ENCODE measurements around the gene PRR19. TPM values are rescaled to one million over a fixed set of nuclear protein-coding genes. Genes with fewer than 3 reads are reported as not detected.

PRR19 gene
- total and polyA plus RNA-seq, 2 donors (not counting 1 experiment from before 2014, with no cell fraction given): 0.39 to 0.54 TPM

GRCh38 chr19:42328106-42328505 is 26.2 kb downstream of the PRR19 start:
- H3K79me2 ChIP-seq (ENCODE audit: control insufficient read depth, insufficient read depth, low read length): peaks cover 44% of the 10 kb centered on the region

GRCh38 chr19:42328854-42329253 is 26.9 kb downstream of the PRR19 start:
- no peak overlapping the region for H3K27ac Mint-ChIP-seq
- no peaks in the 10 kb centered on the region for H3K36me3 ChIP-seq (replicated peaks in 1 of 2; ENCODE audit: control extremely low read depth in 1 of 2, control insufficient read depth in 1 of 2, extremely low read depth in 1 of 2, insufficient read depth in 2 of 2, low read length in 1 of 2)
- no peak overlapping the region for H3K4me3 ChIP-seq (ENCODE audit: control extremely low read depth in 1 of 5, extremely low read depth in 1 of 5, insufficient read depth in 1 of 5, low read depth in 2 of 5, low read length in 4 of 5)
- peaks cover 6% of the 10 kb centered on the region for H3K27me3 Mint-ChIP-seq
- H3K4me2 ChIP-seq (replicated peaks; ENCODE audit: low read depth, low read length, poor library complexity, severe bottlenecking): no peak overlapping the region
- 89% methylated on average over 2 of the region's 2 CpGs for WGBS (ENCODE audit: insufficient coverage)
- TF ChIP-seq CTCF (IDR thresholded peaks at IDR 0.05) (no peak), EZH2 (IDR thresholded peaks at IDR 0.05; ENCODE audit: borderline replicate concordance, insufficient read depth, low read depth, low read length, poor library complexity, severe bottlenecking) (no peak)
- H3K9me3 ChIP-seq (ENCODE audit: control extremely low read depth in 1 of 3, control insufficient read depth in 2 of 3, insufficient read depth in 1 of 3, low read length in 2 of 3): no peaks in the 10 kb centered on the region
- H3K79me2 ChIP-seq (ENCODE audit: control insufficient read depth, insufficient read depth, low read length): peaks cover 44% of the 10 kb centered on the region
- no peak overlapping the region for H3K27ac ChIP-seq (ENCODE audit: low read length in 2 of 2)
- DNase-seq (no peak), ATAC-seq (ENCODE audit: low read depth) (no peak)
- peaks cover 21 to 31% of the 10 kb centered on the region in 2 donors for H3K4me1 ChIP-seq (ENCODE audit: control insufficient read depth in 2 of 2, insufficient read depth in 2 of 2, low read length in 2 of 2)
- intact Hi-C loops (cut with micrococcal nuclease): no loop called here
- POLR2A ChIA-PET: interaction anchor here (0.6 kb wide), 1 partner anchor 70 kb away, joined by 4 read pairs; no protein-coding TSS in a partner anchor
- H3K27me3 ChIP-seq (replicated peaks in 1 of 4; ENCODE audit: control extremely low read depth in 1 of 4, control insufficient read depth in 3 of 4, insufficient read depth in 4 of 4, low read length in 3 of 4): peaks cover 0 to 8% (median 0%) of the 10 kb centered on the region in 4 experiments
- peaks cover 22% of the 10 kb centered on the region for H3K4me1 Mint-ChIP-seq
- H2AFZ ChIP-seq (ENCODE audit: insufficient read depth, low read depth, low read length, poor library complexity, severe bottlenecking): no peak overlapping the region
- H3K9ac ChIP-seq (ENCODE audit: low read length): no peak overlapping the region
- H3K9me3 Mint-ChIP-seq (ENCODE audit: insufficient read depth): no peaks in the 10 kb centered on the region
- no peaks in the 10 kb centered on the region for H4K20me1 ChIP-seq (ENCODE audit: control insufficient read depth, insufficient read depth, low read length, poor library complexity, severe bottlenecking)
- H3K4me3 Mint-ChIP-seq: no peak overlapping the region
- CTCF ChIA-PET: no interaction called here

More at GRCh38 chr19:42328106-42328505, 26.2 kb downstream of the PRR19 start:
- H3K4me2 ChIP-seq (replicated peaks; ENCODE audit: low read depth, low read length, poor library complexity, severe bottlenecking): no peak overlapping the region
- peaks cover 28 to 31% of the 10 kb centered on the region in 2 donors for H3K4me1 ChIP-seq (ENCODE audit: control insufficient read depth in 2 of 2, insufficient read depth in 2 of 2, low read length in 2 of 2)
- intact Hi-C loops (cut with micrococcal nuclease): no loop called here
- TF ChIP-seq EZH2 (IDR thresholded peaks at IDR 0.05; ENCODE audit: borderline replicate concordance, insufficient read depth, low read depth, low read length, poor library complexity, severe bottlenecking) (no peak), CTCF (IDR thresholded peaks at IDR 0.05) (no peak)
- no peak overlapping the region for H3K4me3 ChIP-seq (ENCODE audit: control extremely low read depth in 1 of 5, extremely low read depth in 1 of 5, insufficient read depth in 1 of 5, low read depth in 2 of 5, low read length in 4 of 5)
- H3K27ac Mint-ChIP-seq: no peak overlapping the region
- ATAC-seq (ENCODE audit: low read depth) (no peak), DNase-seq (no peak)
- H3K27ac ChIP-seq (ENCODE audit: low read length in 2 of 2): no peak overlapping the region
- H3K27me3 ChIP-seq (replicated peaks in 1 of 4; ENCODE audit: control extremely low read depth in 1 of 4, control insufficient read depth in 3 of 4, insufficient read depth in 4 of 4, low read length in 3 of 4): peaks cover 0 to 14% (median 2%) of the 10 kb centered on the region in 4 experiments
- ChIA-PET POLR2A (interaction anchor here (0.6 to 0.7 kb wide), 2 partner anchors 19 to 71 kb away, joined by 3 to 4 read pairs; no protein-coding TSS in a partner anchor), CTCF (interaction anchor here (0.8 to 1.4 kb wide), 2 partner anchors 26 to 58 kb away, joined by 3 to 4 read pairs; partner anchors contain the start of genes PAFAH1B3 and PRR19)
- H3K4me3 Mint-ChIP-seq: no peak overlapping the region
- H3K9me3 Mint-ChIP-seq (ENCODE audit: insufficient read depth): no peaks in the 10 kb centered on the region
- H4K20me1 ChIP-seq (ENCODE audit: control insufficient read depth, insufficient read depth, low read length, poor library complexity, severe bottlenecking): no peaks in the 10 kb centered on the region
- H3K27me3 Mint-ChIP-seq: peaks cover 7% of the 10 kb centered on the region
- WGBS (ENCODE audit: insufficient coverage): 78% methylated on average over 1 of the region's 1 CpG
- no peaks in the 10 kb centered on the region for H3K36me3 ChIP-seq (replicated peaks in 1 of 2; ENCODE audit: control extremely low read depth in 1 of 2, control insufficient read depth in 1 of 2, extremely low read depth in 1 of 2, insufficient read depth in 2 of 2, low read length in 1 of 2)
- H3K9ac ChIP-seq (ENCODE audit: low read length): no peak overlapping the region
- no peak overlapping the region for H2AFZ ChIP-seq (ENCODE audit: insufficient read depth, low read depth, low read length, poor library complexity, severe bottlenecking)
- no peaks in the 10 kb centered on the region for H3K9me3 ChIP-seq (ENCODE audit: control extremely low read depth in 1 of 3, control insufficient read depth in 2 of 3, insufficient read depth in 1 of 3, low read length in 2 of 3)
- peaks cover 22% of the 10 kb centered on the region for H3K4me1 Mint-ChIP-seq

Data from B cell (primary cell).